ENCODE results near the gene COMMD6.

COMMD6 gene

DNA sequence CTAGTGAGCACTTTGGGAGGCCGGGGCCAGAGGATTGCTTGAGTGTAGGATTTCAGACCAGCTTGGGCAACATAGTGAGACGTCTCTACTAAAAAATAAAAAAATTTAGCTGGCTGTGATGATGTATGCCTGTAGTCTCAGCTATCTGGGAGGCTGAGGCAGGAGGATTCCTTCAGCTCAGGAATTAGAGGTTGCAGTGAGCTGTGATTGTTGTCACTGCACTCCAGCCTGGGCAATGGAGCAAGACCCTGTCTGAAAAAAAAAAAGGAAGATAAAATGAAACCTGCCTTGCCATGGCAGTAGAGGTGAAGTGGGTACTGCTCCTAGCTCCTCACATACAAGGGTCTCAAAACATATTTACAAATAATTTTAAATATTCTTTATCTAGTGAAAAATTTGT, 19.3 kb upstream of the COMMD6 start:
- no peak overlapping the region for H3K4me2 ChIP-seq
- TF ChIP-seq, protein P1, sequence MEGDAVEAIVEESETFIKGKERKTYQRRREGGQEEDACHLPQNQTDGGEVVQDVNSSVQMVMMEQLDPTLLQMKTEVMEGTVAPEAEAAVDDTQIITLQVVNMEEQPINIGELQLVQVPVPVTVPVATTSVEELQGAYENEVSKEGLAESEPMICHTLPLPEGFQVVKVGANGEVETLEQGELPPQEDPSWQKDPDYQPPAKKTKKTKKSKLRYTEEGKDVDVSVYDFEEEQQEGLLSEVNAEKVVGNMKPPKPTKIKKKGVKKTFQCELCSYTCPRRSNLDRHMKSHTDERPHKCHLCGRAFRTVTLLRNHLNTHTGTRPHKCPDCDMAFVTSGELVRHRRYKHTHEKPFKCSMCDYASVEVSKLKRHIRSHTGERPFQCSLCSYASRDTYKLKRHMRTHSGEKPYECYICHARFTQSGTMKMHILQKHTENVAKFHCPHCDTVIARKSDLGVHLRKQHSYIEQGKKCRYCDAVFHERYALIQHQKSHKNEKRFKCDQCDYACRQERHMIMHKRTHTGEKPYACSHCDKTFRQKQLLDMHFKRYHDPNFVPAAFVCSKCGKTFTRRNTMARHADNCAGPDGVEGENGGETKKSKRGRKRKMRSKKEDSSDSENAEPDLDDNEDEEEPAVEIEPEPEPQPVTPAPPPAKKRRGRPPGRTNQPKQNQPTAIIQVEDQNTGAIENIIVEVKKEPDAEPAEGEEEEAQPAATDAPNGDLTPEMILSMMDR (conservative IDR thresholded peaks at IDR 0.05; ENCODE audit: low read depth, low read length) = no peak
- no peaks in the 10 kb centered on the region for H3K36me3 ChIP-seq (ENCODE audit: insufficient read depth)
- H3K4me3 ChIP-seq (IDR thresholded peaks at IDR 0.05; ENCODE audit: insufficient read depth, low read depth, low read length) = no peak overlapping the region
- H3K9ac ChIP-seq = no peak overlapping the region
- no peaks in the 10 kb centered on the region for H4K20me1 ChIP-seq (ENCODE audit: insufficient read depth)
- no peaks in the 10 kb centered on the region for H3K27me3 ChIP-seq (ENCODE audit: insufficient read depth, low read depth)
- no peak overlapping the region for H3K27ac ChIP-seq
- peaks cover 4% of the 10 kb centered on the region; the same call in 1 of the 2 replicates for H3K79me2 ChIP-seq (ENCODE audit: insufficient read depth, low read depth)
- peaks cover 1% of the 10 kb centered on the region for H3K4me1 ChIP-seq (ENCODE audit: low read depth, poor library complexity, severe bottlenecking)
- H2AFZ ChIP-seq (ENCODE audit: low read depth) = no peak overlapping the region

DNA sequence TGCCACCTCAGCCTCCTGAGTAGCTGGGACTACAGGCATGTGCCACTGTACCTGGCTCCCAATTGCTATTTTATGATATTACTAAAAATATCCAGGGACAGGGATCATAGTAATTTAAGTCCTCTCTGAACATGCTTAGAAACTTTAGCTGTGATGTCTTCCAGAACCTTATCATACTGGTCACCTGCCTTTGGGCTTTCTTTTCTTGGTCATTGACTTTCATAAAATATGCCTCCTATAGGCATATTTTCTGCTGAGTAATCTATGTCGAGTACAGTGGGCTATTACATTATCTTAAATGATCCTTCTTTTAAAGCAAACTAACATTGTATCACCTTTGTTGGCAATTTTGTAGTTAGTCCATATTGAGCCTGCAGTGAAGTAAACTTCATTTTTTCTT, 18.2 kb upstream of the COMMD6 start:
- Histone ChIP-seq H3K4me3 (IDR thresholded peaks at IDR 0.05; ENCODE audit: insufficient read depth, low read depth, low read length) (no peak overlapping the region), H3K9ac (no peak overlapping the region), H3K27me3 (ENCODE audit: insufficient read depth, low read depth) (no peaks in the 10 kb centered on the region), H3K27ac (no peak overlapping the region), H3K4me2 (no peak overlapping the region), H3K36me3 (ENCODE audit: insufficient read depth) (no peaks in the 10 kb centered on the region), H2AFZ (ENCODE audit: low read depth) (no peak overlapping the region), H3K4me1 (ENCODE audit: low read depth, poor library complexity, severe bottlenecking) (peaks cover 11% of the 10 kb centered on the region), H3K79me2 (ENCODE audit: insufficient read depth, low read depth) (peaks cover 9% of the 10 kb centered on the region; the same call in 1 of the 2 replicates), H4K20me1 (ENCODE audit: insufficient read depth) (no peaks in the 10 kb centered on the region)
- TF ChIP-seq, protein P1 (conservative IDR thresholded peaks at IDR 0.05; ENCODE audit: low read depth, low read length) = no peak

DNA sequence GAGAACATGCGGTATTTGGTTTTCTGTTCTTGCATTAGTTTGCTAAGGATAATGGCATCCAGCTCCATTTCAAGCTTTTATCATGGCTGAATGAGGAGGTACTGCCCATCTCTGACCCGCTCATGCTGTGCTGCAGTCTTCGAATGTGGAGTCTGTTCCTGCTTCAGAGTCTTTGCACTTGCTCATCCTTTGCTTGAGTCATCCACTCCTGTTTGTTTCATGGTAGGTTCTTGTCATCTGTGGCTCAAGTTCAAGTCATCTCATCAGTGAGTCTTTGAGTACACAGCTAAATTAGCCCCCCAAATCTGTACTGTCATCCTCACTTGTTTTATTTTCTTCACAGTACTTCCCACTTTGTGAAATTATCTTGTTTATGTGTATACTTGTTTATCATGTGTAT, 17.3 kb upstream of the COMMD6 start:
- no peak overlapping the region for H3K9ac ChIP-seq
- TF ChIP-seq, protein P1 (conservative IDR thresholded peaks at IDR 0.05; ENCODE audit: low read depth, low read length) = no peak
- H3K4me3 ChIP-seq (IDR thresholded peaks at IDR 0.05; ENCODE audit: insufficient read depth, low read depth, low read length) = no peak overlapping the region
- H3K79me2 ChIP-seq (ENCODE audit: insufficient read depth, low read depth) = peaks cover 17% of the 10 kb centered on the region; the same call in 1 of the 2 replicates
- H3K4me2 ChIP-seq = no peak overlapping the region
- H3K4me1 ChIP-seq (ENCODE audit: low read depth, poor library complexity, severe bottlenecking) = peaks cover 15% of the 10 kb centered on the region
- no peak overlapping the region for H2AFZ ChIP-seq (ENCODE audit: low read depth)
- H3K27ac ChIP-seq = no peak overlapping the region
- no peaks in the 10 kb centered on the region for H4K20me1 ChIP-seq (ENCODE audit: insufficient read depth)
- no peaks in the 10 kb centered on the region for H3K27me3 ChIP-seq (ENCODE audit: insufficient read depth, low read depth)
- H3K36me3 ChIP-seq (ENCODE audit: insufficient read depth) = no peaks in the 10 kb centered on the region

DNA sequence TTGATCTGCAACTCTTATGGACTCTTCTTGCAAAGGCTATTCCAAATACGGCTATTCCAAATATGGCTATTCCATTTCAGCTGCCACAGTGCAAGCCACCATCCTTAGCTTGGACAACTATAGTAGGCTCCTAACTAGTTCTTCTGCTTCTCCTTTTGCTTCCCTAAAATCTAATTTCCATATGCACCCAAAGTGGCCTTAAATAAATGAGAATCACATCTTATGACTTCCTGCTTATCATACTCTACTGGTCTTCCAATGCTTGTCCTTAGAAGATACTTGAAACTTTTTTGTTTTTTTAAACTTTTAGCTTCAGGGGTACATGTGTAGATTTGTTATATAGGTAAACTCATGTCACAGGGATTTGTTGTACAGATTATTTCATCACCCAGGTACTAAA, 16.8 kb upstream of the COMMD6 start:
- no peak overlapping the region for H3K9ac ChIP-seq
- peaks cover 19% of the 10 kb centered on the region; the same call in 1 of the 2 replicates for H3K79me2 ChIP-seq (ENCODE audit: insufficient read depth, low read depth)
- TF ChIP-seq, protein P1 (conservative IDR thresholded peaks at IDR 0.05; ENCODE audit: low read depth, low read length) = no peak
- H3K4me1 ChIP-seq (ENCODE audit: low read depth, poor library complexity, severe bottlenecking) = peaks cover 15% of the 10 kb centered on the region
- H3K4me2 ChIP-seq = no peak overlapping the region
- H4K20me1 ChIP-seq (ENCODE audit: insufficient read depth) = no peaks in the 10 kb centered on the region
- H3K4me3 ChIP-seq (IDR thresholded peaks at IDR 0.05; ENCODE audit: insufficient read depth, low read depth, low read length) = no peak overlapping the region
- no peak overlapping the region for H2AFZ ChIP-seq (ENCODE audit: low read depth)
- H3K36me3 ChIP-seq (ENCODE audit: insufficient read depth) = no peaks in the 10 kb centered on the region
- no peaks in the 10 kb centered on the region for H3K27me3 ChIP-seq (ENCODE audit: insufficient read depth, low read depth)
- no peak overlapping the region for H3K27ac ChIP-seq
